ENCODE data around the gene MGAT4C. TPM values are rescaled to one million over a fixed set of nuclear protein-coding genes. Genes with fewer than 3 reads are reported as not detected.

The MGAT4C gene
- 0.02 to 0.09 TPM (median 0.06 TPM) in 4 of 5 replicates, not detected in the other for total RNA-seq (2022; extraction: Qiagen RNA extraction)

GRCh38 chr12:86256163-86256562 is at the start of gene MGAT4C:
TSS of gene MGAT4C (minus strand) at chr12:86256391.

